HepG2 (cell line): ENCODE measurements around the gene GDAP1L1. TPM values are rescaled to one million over a fixed set of nuclear protein-coding genes. Genes with fewer than 3 reads are reported as not detected.
A peak's percentile ranks its signal among the peaks of the same experiment; 100 is the strongest.

Source experiments
- ATAD3A ChIP-seq: sonication (generic); formaldehyde crosslinking; IDR thresholded peaks from 2 replicates; pipeline ENCODE4 v1.4.0; 2020; ENCODE audit warnings: missing genetic modification reagents
- ATF7-NPFF ChIP-seq: sonication (generic); formaldehyde crosslinking; IDR thresholded peaks from 2 replicates; pipeline ENCODE4 v1.8.1; 2023; ENCODE audit warnings: mild to moderate bottlenecking, low read depth, missing genetic modification reagents, moderate library complexity
- CEBPB ChIP-seq: IDR thresholded peaks from 2 replicates; pipeline ENCODE4 v1.6.1; 2011; ENCODE audit warnings: low read depth, low read length, improper control_type of control experiment, borderline replicate concordance
- DNMT1 ChIP-seq: sonication (generic); formaldehyde crosslinking; IDR thresholded peaks from 2 replicates; pipeline ENCODE4 v1.5.1; 2020; ENCODE audit warnings: mild to moderate bottlenecking, missing genetic modification reagents
- IKZF1 ChIP-seq: fragments of 450-650 bp; IDR thresholded peaks from 2 replicates; pipeline ENCODE4 v1.7.1; 2016
- JUND ChIP-seq: sonication (generic); formaldehyde crosslinking; IDR thresholded peaks from 2 replicates; pipeline ENCODE4 v1.8.0; 2022; ENCODE audit warnings: mild to moderate bottlenecking, missing genetic modification reagents
- MBD4 ChIP-seq: IDR thresholded peaks from 2 replicates; pipeline ENCODE4 v1.6.1; 2012; ENCODE audit warnings: low read length, inconsistent platforms, borderline replicate concordance
- MIER3 ChIP-seq: IDR thresholded peaks from 2 replicates; pipeline ENCODE4 v1.6.1; 2016; ENCODE audit warnings: missing compliant biosample characterization, borderline replicate concordance
- MTA3 ChIP-seq: sonication (generic); formaldehyde crosslinking; IDR thresholded peaks from 2 replicates; pipeline ENCODE4 v1.4.0; 2020; ENCODE audit warnings: missing genetic modification reagents
- NFRKB ChIP-seq: fragments of 450-650 bp; IDR thresholded peaks from 2 replicates; pipeline ENCODE4 v1.6.1; 2017
- PCBP1 ChIP-seq: fragments of 200-400 bp; formaldehyde crosslinking; IDR thresholded peaks from 2 replicates; pipeline ENCODE4 v1.6.1; 2017; ENCODE audit warnings: mild to moderate bottlenecking, low read depth, low read length, borderline replicate concordance
- PITX1 ChIP-seq: sonication (generic); formaldehyde crosslinking; IDR thresholded peaks from 2 replicates; pipeline ENCODE4 v1.5.1; 2020; ENCODE audit warnings: mild to moderate bottlenecking, missing genetic modification reagents
- RAD21 ChIP-seq: fragments of 450-650 bp; formaldehyde crosslinking; IDR thresholded peaks from 2 replicates; pipeline ENCODE4 v1.5.0; 2020; ENCODE audit warnings: mild to moderate bottlenecking
- SP1 ChIP-seq, 2 experiments: fragments of 450-650 bp in 1 of 2; sonication (generic) in 1 of 2; formaldehyde crosslinking in 1 of 2; IDR thresholded peaks; 2 replicates each; pipeline versions ENCODE4 v1.4.0 to v1.6.1; 2016 to 2020; ENCODE audit warnings: missing genetic modification reagents in 1 of 2
- polyA plus RNA-seq, 8 experiments: library from polyadenylated mRNA; depleted of rRNA in 3 of 8; stranded (reverse) in 7 of 8; unstranded in 1 of 8; fragments of >200 nt; fragmentation: Illumina TruSeq in 4 of 8; extraction: Trizol in 4 of 8; gene quantifications; 2 replicates each; pipeline versions ENCODE4 v1.2.1 to v1.2.3, GENCODE V29; 2011 to 2016; ENCODE audit warnings: low read depth in 4 of 8, missing spikeins in 1 of 8, mixed read lengths in 1 of 8; ENCODE audit not compliant: insufficient read depth in 1 of 8
- total RNA-seq, 5 experiments: library from RNA; depleted of rRNA; stranded (reverse); fragments of >200 nt; fragmentation: Illumina TruSeq; extraction: Trizol; gene quantifications; 2 replicates each; pipeline ENCODE4 v1.2.3, GENCODE V29; 2016; ENCODE audit warnings: low read depth in 1 of 5
- TF ChIP-seq, protein P1 (sequence below): sonication (generic); formaldehyde crosslinking; conservative IDR thresholded peaks from 2 replicates; pipeline ENCODE4 v1.4.0; 2020; ENCODE audit warnings: missing genetic modification reagents
- TF ChIP-seq, protein P2 (sequence below): IDR thresholded peaks from 2 replicates; pipeline ENCODE4 v1.6.1; 2016
- TF ChIP-seq, protein P3 (sequence below), 2 experiments: fragments of 450-650 bp in 1 of 2; sonication (generic) in 1 of 2; formaldehyde crosslinking in 1 of 2; IDR thresholded peaks; 2 replicates each; pipeline versions ENCODE4 v1.6.1 to v1.8.0; 2016 to 2022; ENCODE audit warnings: antibody characterized with exemption in 1 of 2, mild to moderate bottlenecking in 1 of 2, missing genetic modification reagents in 1 of 2
- TF ChIP-seq, protein P4 (sequence below): sonication (generic); formaldehyde crosslinking; IDR thresholded peaks from 2 replicates; pipeline ENCODE4 v1.8.1; 2023; ENCODE audit warnings: mild to moderate bottlenecking, moderate library complexity, missing genetic modification reagents

The GDAP1L1 gene
- total and polyA plus RNA-seq, 2 of the 13 experiments (the other 11 are each of a cell fraction or from before 2014, with no cell fraction given), result 0.04 TPM; not detected in 1

DNA sequence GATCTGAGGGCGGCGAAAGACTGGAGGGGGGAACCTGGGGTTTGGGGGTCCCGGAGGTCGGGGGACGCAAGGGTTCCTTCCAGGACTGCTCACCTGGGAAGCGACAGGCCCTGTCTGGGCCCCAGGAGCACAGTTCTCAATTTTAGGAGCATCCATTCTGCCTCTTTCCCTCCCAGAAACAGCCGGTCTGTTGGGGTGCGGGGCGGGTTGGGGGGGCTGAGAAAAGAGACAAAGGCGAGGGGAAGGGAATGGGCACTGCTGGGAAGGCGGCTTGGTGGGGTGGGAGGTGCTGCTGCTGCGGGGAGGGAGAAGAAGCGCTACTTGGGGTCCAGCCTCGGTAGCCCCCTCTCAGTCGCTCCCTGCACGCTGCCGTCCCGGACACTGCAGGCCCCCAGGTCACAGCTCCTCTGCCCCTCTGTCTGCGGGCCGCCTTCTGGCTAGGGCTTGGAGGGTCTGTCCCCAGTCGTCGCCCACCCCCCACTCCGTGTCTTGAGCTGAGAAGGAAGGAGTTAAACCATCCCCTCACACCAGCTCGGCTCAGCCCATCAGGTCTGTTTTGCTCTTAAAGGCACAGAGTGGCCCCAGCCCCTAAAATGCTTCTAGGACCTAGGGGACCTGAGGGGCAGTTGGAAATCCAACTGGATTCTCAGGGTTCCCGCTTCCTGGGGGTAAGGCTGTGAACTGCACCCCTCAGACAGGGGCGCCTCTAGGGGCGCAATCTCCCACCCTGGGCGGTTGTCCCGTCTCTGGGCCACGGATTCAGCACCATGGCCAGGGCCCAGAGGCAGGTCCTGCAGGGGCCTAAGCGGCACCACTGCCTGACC lies 690 bp downstream of the GDAP1L1 start (continued):
- peak; percentile 80 for TF ChIP-seq JUND (CRISPR knock-in tag)
- TF ChIP-seq RAD21 (CRISPR knock-in tag), result peak; percentile 95
- peak; percentile 92 for TF ChIP-seq MTA3
- TF ChIP-seq SP1 (IDR thresholded peaks at IDR 0.05), result no peak
- TF ChIP-seq SP1 (CRISPR knock-in tag; IDR thresholded peaks at IDR 0.05), result peak; percentile 49; the same call in 1 of the 2 replicates
- TF ChIP-seq, protein P1, sequence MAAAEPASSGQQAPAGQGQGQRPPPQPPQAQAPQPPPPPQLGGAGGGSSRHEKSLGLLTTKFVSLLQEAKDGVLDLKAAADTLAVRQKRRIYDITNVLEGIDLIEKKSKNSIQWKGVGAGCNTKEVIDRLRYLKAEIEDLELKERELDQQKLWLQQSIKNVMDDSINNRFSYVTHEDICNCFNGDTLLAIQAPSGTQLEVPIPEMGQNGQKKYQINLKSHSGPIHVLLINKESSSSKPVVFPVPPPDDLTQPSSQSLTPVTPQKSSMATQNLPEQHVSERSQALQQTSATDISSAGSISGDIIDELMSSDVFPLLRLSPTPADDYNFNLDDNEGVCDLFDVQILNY (CRISPR knock-in tag), result 0 out of 2 replicates have a peak, but pooled peaks have one; percentile 62
- TF ChIP-seq, protein P2, sequence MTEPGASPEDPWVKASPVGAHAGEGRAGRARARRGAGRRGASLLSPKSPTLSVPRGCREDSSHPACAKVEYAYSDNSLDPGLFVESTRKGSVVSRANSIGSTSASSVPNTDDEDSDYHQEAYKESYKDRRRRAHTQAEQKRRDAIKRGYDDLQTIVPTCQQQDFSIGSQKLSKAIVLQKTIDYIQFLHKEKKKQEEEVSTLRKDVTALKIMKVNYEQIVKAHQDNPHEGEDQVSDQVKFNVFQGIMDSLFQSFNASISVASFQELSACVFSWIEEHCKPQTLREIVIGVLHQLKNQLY, result peak; percentile 83
- TF ChIP-seq, protein P3, sequence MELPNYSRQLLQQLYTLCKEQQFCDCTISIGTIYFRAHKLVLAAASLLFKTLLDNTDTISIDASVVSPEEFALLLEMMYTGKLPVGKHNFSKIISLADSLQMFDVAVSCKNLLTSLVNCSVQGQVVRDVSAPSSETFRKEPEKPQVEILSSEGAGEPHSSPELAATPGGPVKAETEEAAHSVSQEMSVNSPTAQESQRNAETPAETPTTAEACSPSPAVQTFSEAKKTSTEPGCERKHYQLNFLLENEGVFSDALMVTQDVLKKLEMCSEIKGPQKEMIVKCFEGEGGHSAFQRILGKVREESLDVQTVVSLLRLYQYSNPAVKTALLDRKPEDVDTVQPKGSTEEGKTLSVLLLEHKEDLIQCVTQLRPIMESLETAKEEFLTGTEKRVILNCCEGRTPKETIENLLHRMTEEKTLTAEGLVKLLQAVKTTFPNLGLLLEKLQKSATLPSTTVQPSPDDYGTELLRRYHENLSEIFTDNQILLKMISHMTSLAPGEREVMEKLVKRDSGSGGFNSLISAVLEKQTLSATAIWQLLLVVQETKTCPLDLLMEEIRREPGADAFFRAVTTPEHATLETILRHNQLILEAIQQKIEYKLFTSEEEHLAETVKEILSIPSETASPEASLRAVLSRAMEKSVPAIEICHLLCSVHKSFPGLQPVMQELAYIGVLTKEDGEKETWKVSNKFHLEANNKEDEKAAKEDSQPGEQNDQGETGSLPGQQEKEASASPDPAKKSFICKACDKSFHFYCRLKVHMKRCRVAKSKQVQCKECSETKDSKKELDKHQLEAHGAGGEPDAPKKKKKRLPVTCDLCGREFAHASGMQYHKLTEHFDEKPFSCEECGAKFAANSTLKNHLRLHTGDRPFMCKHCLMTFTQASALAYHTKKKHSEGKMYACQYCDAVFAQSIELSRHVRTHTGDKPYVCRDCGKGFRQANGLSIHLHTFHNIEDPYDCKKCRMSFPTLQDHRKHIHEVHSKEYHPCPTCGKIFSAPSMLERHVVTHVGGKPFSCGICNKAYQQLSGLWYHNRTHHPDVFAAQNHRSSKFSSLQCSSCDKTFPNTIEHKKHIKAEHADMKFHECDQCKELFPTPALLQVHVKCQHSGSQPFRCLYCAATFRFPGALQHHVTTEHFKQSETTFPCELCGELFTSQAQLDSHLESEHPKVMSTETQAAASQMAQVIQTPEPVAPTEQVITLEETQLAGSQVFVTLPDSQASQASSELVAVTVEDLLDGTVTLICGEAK (IDR thresholded peaks at IDR 0.05), result no peak
- TF ChIP-seq, protein P3 (CRISPR knock-in tag; IDR thresholded peaks at IDR 0.05), result peak; percentile 89
- no peak for TF ChIP-seq ATAD3A
- TF ChIP-seq MIER3, result peak; percentile 84; the same call in 1 of the 2 replicates
- TF ChIP-seq PCBP1, result no peak
- TF ChIP-seq NFRKB, result no peak
- peak; percentile 77 for TF ChIP-seq PITX1
- TF ChIP-seq DNMT1 (CRISPR knock-in tag), result peak; percentile 90
- peak; percentile 96 for TF ChIP-seq ATF7-NPFF
- TF ChIP-seq, protein P4, sequence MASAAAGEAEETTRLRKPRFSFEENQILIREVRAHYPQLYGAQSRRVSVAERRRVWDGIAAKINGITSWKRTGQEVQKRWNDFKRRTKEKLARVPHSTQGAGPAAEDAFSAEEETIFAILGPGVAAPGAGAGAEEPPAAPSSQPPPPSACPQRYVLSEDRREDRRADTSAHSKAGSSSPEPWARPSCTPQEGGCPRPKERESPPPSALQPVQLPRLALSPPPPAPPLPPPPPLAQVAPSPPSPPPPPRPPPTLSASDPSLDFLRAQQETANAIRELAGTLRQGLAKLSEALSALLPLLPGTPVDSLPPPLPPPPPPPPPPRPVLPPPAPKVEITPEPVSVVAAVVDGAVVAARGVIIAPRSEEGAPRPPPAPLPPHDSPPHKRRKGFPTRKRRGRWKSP (CRISPR knock-in tag), result peak; percentile 94
- no peak for TF ChIP-seq CEBPB
- TF ChIP-seq IKZF1, result no peak
- no peak for TF ChIP-seq MBD4
